GM19372 (cell line): Measurements from ENCODE around the gene EGFR.

Experiments used
- ATAC-seq: cut with Tn5 transposase; IDR thresholded peaks from one replicate; pipeline ENCODE4 v1.9.1; 2021; ENCODE audit warnings: mild to moderate bottlenecking, low read depth, moderate library complexity; ENCODE audit not compliant: unreplicated experiment

EGFR gene

GRCh38 chr7:55119571-55119970 is 100.8 kb downstream of the EGFR start:
- ATAC-seq: no peak

- ATAC-seq: no peak
Observed at GRCh38 chr7:55120074-55120473, 101.3 kb downstream of the EGFR start.

GRCh38 chr7:55120501-55121198 is 101.8 kb downstream of the EGFR start:
- no peak for ATAC-seq

GRCh38 chr7:55121249-55121648 is 102.4 kb downstream of the EGFR start:
- no peak for ATAC-seq

GRCh38 chr7:55122263-55122662 is 103.4 kb downstream of the EGFR start:
- ATAC-seq: no peak

- ATAC-seq: no peak
Observed at GRCh38 chr7:55124989-55125875, 106.4 kb downstream of the EGFR start.

- ATAC-seq: no peak
Observed at GRCh38 chr7:55127135-55127551, 108.3 kb downstream of the EGFR start.

GRCh38 chr7:55127622-55128081 is 108.8 kb downstream of the EGFR start:
- ATAC-seq: no peak

GRCh38 chr7:55128693-55129394 is 110.0 kb downstream of the EGFR start:
- no peak for ATAC-seq

GRCh38 chr7:55129541-55130394 is 111.0 kb downstream of the EGFR start:
- no peak for ATAC-seq

- ATAC-seq: no peak
Observed at GRCh38 chr7:55130395-55131141, 111.8 kb downstream of the EGFR start.

- no peak for ATAC-seq
Observed at GRCh38 chr7:55131142-55131929, 112.5 kb downstream of the EGFR start.

- no peak for ATAC-seq
Observed at GRCh38 chr7:55132550-55132889, 113.7 kb downstream of the EGFR start.

GRCh38 chr7:55132890-55133551 is 114.2 kb downstream of the EGFR start:
- no peak for ATAC-seq

GRCh38 chr7:55133630-55134358 is 115.0 kb downstream of the EGFR start:
- no peak for ATAC-seq

- no peak for ATAC-seq
Observed at GRCh38 chr7:55134359-55134725, 115.5 kb downstream of the EGFR start.

- no peak for ATAC-seq
Observed at GRCh38 chr7:55134786-55135185, 116.0 kb downstream of the EGFR start.

GRCh38 chr7:55135462-55135861 is 116.6 kb downstream of the EGFR start:
- no peak for ATAC-seq
